IMR-90 (cell line): Measurements from ENCODE around the gene GRIN2A. TPM values are rescaled to one million over a fixed set of nuclear protein-coding genes. Genes with fewer than 3 reads are reported as not detected.

Source experiments
- ATAC-seq: fragments of 200-7000 bp; cut with Tn5 transposase; 2 replicates; pipeline ENCODE4 v1.9.1; 2020; ENCODE audit warnings: low read depth, mild to moderate bottlenecking, moderate library complexity
- BruUV-seq: library from RNA; stranded (reverse); fragments of 400-500 nt; replicated peaks from 2 replicates; lab custom pipeline; 2021; lab: Mats Ljungman, UMichigan
- CTCF ChIA-PET: fragments of 300-600 bp; formaldehyde crosslinking; extraction: SDS; loops from one replicate; lab custom pipeline; 2021; ENCODE audit warnings: antibody characterized with exemption; lab: Yijun Ruan, JAX
- POLR2A ChIA-PET: fragments of 300-600 bp; sonication (Branson Sonifier 250); formaldehyde crosslinking; loops from one replicate; lab custom pipeline; 2022; ENCODE audit warnings: antibody characterized with exemption; ENCODE audit not compliant: unreplicated experiment; lab: Charles Lee
- DNase-seq: peaks from one replicate; pipeline ENCODE4 v3.0.0; 2013
- H2AFZ ChIP-seq: replicated peaks from 2 replicates; pipeline ENCODE3; 2013; ENCODE audit warnings: low read length, mild to moderate bottlenecking; ENCODE audit not compliant: poor library complexity
- H2AK5ac ChIP-seq: 2 replicates; pipeline ENCODE4 v1.6.1; 2013; ENCODE audit warnings: low read depth, low read length, inconsistent platforms
- H2AK9ac ChIP-seq: replicated peaks from 2 replicates; pipeline ENCODE3; 2013; ENCODE audit warnings: mild to moderate bottlenecking, low read depth, low read length, moderate library complexity; ENCODE audit not compliant: poor library complexity
- H2BK120ac ChIP-seq: 2 replicates; pipeline ENCODE4 v1.6.1; 2013; ENCODE audit warnings: low read depth, low read length, inconsistent platforms
- H2BK15ac ChIP-seq: 3 replicates; pipeline ENCODE4 v1.6.1; 2013; ENCODE audit warnings: low read depth, low read length, inconsistent platforms
- H2BK20ac ChIP-seq: 2 replicates; pipeline ENCODE4 v1.6.1; 2013; ENCODE audit warnings: low read depth, mild to moderate bottlenecking, inconsistent platforms, low read length, moderate library complexity
- H2BK5ac ChIP-seq: 2 replicates; pipeline ENCODE4 v1.6.1; 2013; ENCODE audit warnings: mild to moderate bottlenecking, low read depth, low read length, inconsistent platforms; ENCODE audit not compliant: poor library complexity, severe bottlenecking
- H3K14ac ChIP-seq: replicated peaks from 2 replicates; pipeline ENCODE4 v1.6.1; 2013; ENCODE audit warnings: low read depth, low read length, inconsistent platforms
- H3K18ac ChIP-seq: 2 replicates; pipeline ENCODE4 v1.6.1; 2013; ENCODE audit warnings: low read depth, low read length, control low read depth
- H3K23ac ChIP-seq: 2 replicates; pipeline ENCODE4 v1.6.1; 2013; ENCODE audit warnings: low read depth, low read length, inconsistent platforms
- H3K27ac ChIP-seq: 2 replicates; pipeline ENCODE4 v1.5.1; 2013; ENCODE audit warnings: mild to moderate bottlenecking, control low read depth, low read length; ENCODE audit not compliant: insufficient read depth
- H3K27me3 ChIP-seq: 2 replicates; pipeline ENCODE4 v1.6.1; 2013; ENCODE audit warnings: low read length; ENCODE audit not compliant: control insufficient read depth, insufficient read depth
- H3K36me3 ChIP-seq: 2 replicates; pipeline ENCODE4 v1.6.1; 2013; ENCODE audit warnings: low read length, mixed read lengths; ENCODE audit not compliant: control insufficient read depth, insufficient read depth
- H3K4ac ChIP-seq: 2 replicates; pipeline ENCODE4 v1.6.1; 2013; ENCODE audit warnings: low read depth, low read length, inconsistent platforms
- H3K4me1 ChIP-seq: 2 replicates; pipeline ENCODE4 v1.6.1; 2013; ENCODE audit warnings: low read length, mixed read lengths; ENCODE audit not compliant: control insufficient read depth, insufficient read depth
- H3K4me2 ChIP-seq: 2 replicates; pipeline ENCODE4 v1.6.1; 2013; ENCODE audit warnings: low read depth, mild to moderate bottlenecking, control low read depth, low read length, moderate library complexity
- H3K4me3 ChIP-seq: 2 replicates; pipeline ENCODE4 v1.5.1; 2013; ENCODE audit warnings: low read depth, mild to moderate bottlenecking, control low read depth, low read length, moderate library complexity; ENCODE audit not compliant: insufficient read depth
- H3K56ac ChIP-seq: 2 replicates; pipeline ENCODE4 v1.6.1; 2013; ENCODE audit warnings: low read length, inconsistent platforms; ENCODE audit not compliant: insufficient read depth; ENCODE audit errors: extremely low read depth
- H3K79me1 ChIP-seq, 2 experiments: 2 replicates each; pipeline ENCODE4 v1.6.1; 2013; ENCODE audit warnings: low read length in 2 of 2, inconsistent platforms in 1 of 2, low read depth in 1 of 2
- H3K9ac ChIP-seq: 2 replicates; pipeline ENCODE4 v1.6.1; 2013; ENCODE audit warnings: low read depth, low read length, control low read depth
- H3K9me1 ChIP-seq: 2 replicates; pipeline ENCODE4 v1.6.1; 2013; ENCODE audit warnings: low read length, inconsistent platforms; ENCODE audit not compliant: insufficient read depth
- H3K9me3 ChIP-seq: 2 replicates; pipeline ENCODE4 v1.6.1; 2013; ENCODE audit warnings: low read length; ENCODE audit not compliant: control insufficient read depth, insufficient read depth
- H4K20me1 ChIP-seq: 2 replicates; pipeline ENCODE4 v1.6.1; 2013; ENCODE audit warnings: low read length, inconsistent platforms; ENCODE audit not compliant: insufficient read depth
- H4K5ac ChIP-seq: 2 replicates; pipeline ENCODE4 v1.6.1; 2013; ENCODE audit warnings: mild to moderate bottlenecking, low read depth, low read length, control low read depth
- H4K8ac ChIP-seq, 2 experiments: 2 replicates each; pipeline ENCODE4 v1.6.1; 2013; ENCODE audit warnings: low read depth in 2 of 2, low read length in 2 of 2, control low read depth in 1 of 2, inconsistent platforms in 1 of 2
- H4K91ac ChIP-seq: 2 replicates; pipeline ENCODE4 v1.6.1; 2013; ENCODE audit warnings: low read depth, low read length, inconsistent platforms; ENCODE audit not compliant: insufficient read depth
- BHLHE40 ChIP-seq: fragments of 150-350 bp; IDR thresholded peaks from 2 replicates; pipeline ENCODE4 v1.6.1; 2016; ENCODE audit warnings: mild to moderate bottlenecking, low read depth, low read length
- CEBPB ChIP-seq: IDR thresholded peaks from 2 replicates; pipeline ENCODE4 v1.6.1; 2012; ENCODE audit warnings: low read depth, low read length, improper control_type of control experiment
- CHD1 ChIP-seq: IDR thresholded peaks from 2 replicates; pipeline ENCODE4 v1.6.1; 2012; ENCODE audit warnings: low read depth, low read length, improper control_type of control experiment
- CTCF ChIP-seq: conservative IDR thresholded peaks from 2 replicates; pipeline ENCODE4 v1.5.1; 2012; ENCODE audit warnings: mild to moderate bottlenecking, low read depth, low read length, improper control_type of control experiment
- ELK1 ChIP-seq: fragments of 150-350 bp; IDR thresholded peaks from 2 replicates; pipeline ENCODE4 v1.6.1; 2016; ENCODE audit warnings: low read depth, mild to moderate bottlenecking, low read length, moderate library complexity, borderline replicate concordance
- MAZ ChIP-seq: IDR thresholded peaks from 2 replicates; pipeline ENCODE4 v1.6.1; 2012; ENCODE audit warnings: low read depth, mild to moderate bottlenecking, low read length, improper control_type of control experiment, moderate library complexity, borderline replicate concordance
- MXI1 ChIP-seq: IDR thresholded peaks from 2 replicates; pipeline ENCODE4 v1.6.1; 2012; ENCODE audit warnings: low read depth, mild to moderate bottlenecking, low read length, moderate library complexity, borderline replicate concordance
- NFE2L2 ChIP-seq: fragments of 150-350 bp; IDR thresholded peaks from 2 replicates; pipeline ENCODE4 v1.6.1; 2016; ENCODE audit warnings: low read depth, mild to moderate bottlenecking, low read length
- POLR2A ChIP-seq: IDR thresholded peaks from 2 replicates; pipeline ENCODE4 v1.6.1; 2012; ENCODE audit warnings: mild to moderate bottlenecking, low read depth, low read length
- RAD21 ChIP-seq: IDR thresholded peaks from 2 replicates; pipeline ENCODE4 v1.6.1; 2012; ENCODE audit warnings: low read length, improper control_type of control experiment
- RCOR1 ChIP-seq: IDR thresholded peaks from 2 replicates; pipeline ENCODE4 v1.6.1; 2012; ENCODE audit warnings: mild to moderate bottlenecking, low read length, improper control_type of control experiment; ENCODE audit not compliant: insufficient replicate concordance
- WGBS, 2 experiments: methylation state at CpG; one replicate each; pipeline versions ENCODE4 v1.1.5 to v1.1.7; 2013; ENCODE audit warnings: missing lambda C conversion rate in 2 of 2; ENCODE audit not compliant: insufficient read length in 1 of 2; ENCODE audit errors: extremely low coverage in 2 of 2; 5-methylcytosine and 5-hydroxymethylcytosine counted together
- dilution Hi-C: fragments of 300-500 bp; cut with HindIII; formaldehyde crosslinking; loops from one replicate; pipeline ENCODE4 v1.14.3; 2018; ENCODE audit warnings: low sequenced_read_pairs; ENCODE audit not compliant: unreplicated experiment
- in situ Hi-C: fragments of 300-500 bp; cut with MboI; formaldehyde crosslinking; loops from 3 replicates; pipeline ENCODE4 v1.14.3; 2019; ENCODE audit warnings: low sequenced_read_pairs, inconsistent platforms, mixed read lengths
- intact Hi-C: fragments of 100-400 bp; cut with micrococcal nuclease; formaldehyde crosslinking; loops from 2 replicates; pipeline ENCODE4 v1.10.0; 2022
- polyA plus RNA-seq, 3 experiments: library from polyadenylated mRNA; depleted of rRNA; stranded (reverse); fragments of >200 nt; gene quantifications; 2 replicates each; pipeline ENCODE4 v1.2.3, GENCODE V29; 2012; ENCODE audit warnings: low replicate concordance in 1 of 3
- total RNA-seq: library from RNA; depleted of rRNA; stranded (reverse); fragments of >200 nt; gene quantifications from 2 replicates; pipeline ENCODE4 v1.2.3, GENCODE V29; 2012

The GRIN2A gene
- total and polyA plus RNA-seq, 2 of the 4 experiments (the other 2 are of a cell fraction) = under 0.01 TPM; not detected in 1

GRCh38 chr16:10036956-10037355, 145.3 kb downstream of the GRIN2A start:
- Histone ChIP-seq H3K9me3 (peaks cover 35% of the 10 kb centered on the region), H2AFZ (no peak overlapping the region), H2AK5ac (no peak overlapping the region), H3K79me1 (no peaks in the 10 kb centered on the region), H4K91ac (no peak overlapping the region), H3K14ac (no peak overlapping the region), H3K18ac (no peak overlapping the region), H4K20me1 (no peaks in the 10 kb centered on the region), H3K4ac (no peak overlapping the region), H3K56ac (no peak overlapping the region), H3K36me3 (no peaks in the 10 kb centered on the region), H3K4me2 (no peak overlapping the region), H2BK20ac (no peak overlapping the region), H3K9me1 (no peaks in the 10 kb centered on the region), H2BK120ac (no peak overlapping the region), H3K23ac (no peak overlapping the region), H3K4me3 (no peak overlapping the region), H3K4me1 (no peaks in the 10 kb centered on the region), H2BK5ac (no peak overlapping the region), H3K27ac (no peak overlapping the region), H2BK15ac (no peak overlapping the region), H3K27me3 (no peaks in the 10 kb centered on the region), H4K5ac (no peak overlapping the region), H2AK9ac (no peak overlapping the region), H4K8ac (no peak overlapping the region), H3K9ac (no peak overlapping the region)
- ATAC-seq (no peak), DNase-seq (no peak)
- in situ Hi-C loops (no loop called here), dilution Hi-C loops (no loop called here), intact Hi-C loops (no loop called here)
- no TSS peak for BruUV-seq
- ChIA-PET CTCF (no interaction called here), POLR2A (no interaction called here)
- 15% methylated on average over 5 of the region's 7 CpGs; no CpG with 5 or more reads in 1 of the 2 experiments for WGBS, 2 experiments
- no peak for TF ChIP-seq NFE2L2
- no peak for TF ChIP-seq POLR2A
- TF ChIP-seq MXI1 = no peak
- TF ChIP-seq ELK1 = no peak
- TF ChIP-seq CEBPB = no peak
- no peak for TF ChIP-seq BHLHE40
- TF ChIP-seq CHD1 = no peak
- TF ChIP-seq CTCF = no peak
- TF ChIP-seq RCOR1 = no peak
- no peak for TF ChIP-seq MAZ
- TF ChIP-seq RAD21 = no peak
